ENCODE results near the gene GIMAP5.

GRCh38 chr7:150766334-150766709 is 29.1 kb downstream of the GIMAP5 start:
- no peak for TF ChIP-seq EZH2 (IDR thresholded peaks at IDR 0.05; ENCODE audit: borderline replicate concordance, low read depth, low read length, severe bottlenecking)
- TF ChIP-seq CTCF (IDR thresholded peaks at IDR 0.05; ENCODE audit: borderline replicate concordance, extremely low read depth, low read length, poor library complexity, severe bottlenecking) = no peak

Measured in DND-41 (cell line).